H1 (cell line): ENCODE results near the gene PRR16. TPM values are rescaled to one million over a fixed set of nuclear protein-coding genes. Genes with fewer than 3 reads are reported as not detected.
A peak's percentile ranks its signal among the peaks of the same experiment; 100 is the strongest.

Source experiments
- CTCF ChIA-PET: fragments of 300-600 bp; sonication (Branson Sonifier 250); formaldehyde crosslinking; loops from one replicate; lab custom pipeline; 2021; ENCODE audit not compliant: partially characterized antibody; lab: Charles Lee
- POLR2A ChIA-PET: fragments of 300-600 bp; sonication (Branson Sonifier 250); formaldehyde crosslinking; loops from one replicate; lab custom pipeline; 2021; ENCODE audit warnings: inconsistent platforms; ENCODE audit not compliant: partially characterized antibody; lab: Charles Lee
- DNase-seq, 2 experiments: peaks; one replicate each; pipeline versions ENCODE4 v3.0.0 to v3.0.0-alpha.2; 2010 to 2022; ENCODE audit warnings: low spot score in 2 of 2, low read depth in 1 of 2, mixed read lengths in 1 of 2
- FAIRE-seq: peaks from 2 replicates; lab custom pipeline; 2011; peaks lifted over from hg19 to GRCh38; lab: Jason Lieb, UNC
- H2AFZ ChIP-seq: 2 replicates; pipeline ENCODE4 v1.8.1; 2012; ENCODE audit warnings: low read length, inconsistent platforms
- H2AK5ac ChIP-seq: 2 replicates; pipeline ENCODE4 v1.6.1; 2013; ENCODE audit warnings: low read depth, low read length
- H2BK120ac ChIP-seq: replicated peaks from 2 replicates; pipeline ENCODE3; 2013; ENCODE audit warnings: low read depth, low read length, inconsistent platforms
- H2BK12ac ChIP-seq: 2 replicates; pipeline ENCODE4 v1.6.1; 2013; ENCODE audit warnings: low read depth, low read length
- H2BK15ac ChIP-seq: 2 replicates; pipeline ENCODE4 v1.6.1; 2013; ENCODE audit warnings: low read length
- H2BK20ac ChIP-seq: 2 replicates; pipeline ENCODE4 v1.6.1; 2013; ENCODE audit warnings: low read length
- H2BK5ac ChIP-seq: 2 replicates; pipeline ENCODE4 v1.6.1; 2013; ENCODE audit warnings: low read depth, low read length
- H3K14ac ChIP-seq: 2 replicates; pipeline ENCODE4 v1.6.1; 2013; ENCODE audit warnings: inconsistent platforms; ENCODE audit not compliant: insufficient read length
- H3K18ac ChIP-seq: 2 replicates; pipeline ENCODE4 v1.6.1; 2013; ENCODE audit warnings: low read length; ENCODE audit errors: extremely low read depth
- H3K23ac ChIP-seq: 2 replicates; pipeline ENCODE4 v1.6.1; 2013; ENCODE audit warnings: inconsistent platforms; ENCODE audit not compliant: insufficient read length
- H3K23me2 ChIP-seq: 2 replicates; pipeline ENCODE4 v1.6.1; 2013; ENCODE audit warnings: low read depth, low read length
- H3K27ac ChIP-seq: 2 replicates; pipeline ENCODE4 v1.6.1; 2011; ENCODE audit warnings: low read depth, low read length, inconsistent platforms
- H3K27me3 ChIP-seq, 4 experiments: replicated peaks in 1 of 4; 1 replicate in 1 of 4; 2 replicates in 3 of 4; pipeline versions ENCODE4 v1.6.1 to v1.8.1; 2011 to 2013; ENCODE audit warnings: low read length in 3 of 4, mild to moderate bottlenecking in 3 of 4, inconsistent platforms in 2 of 4, mixed read lengths in 2 of 4, moderate library complexity in 1 of 4; ENCODE audit not compliant: control insufficient read depth in 3 of 4, insufficient read depth in 3 of 4; ENCODE audit errors: extremely low read depth in 1 of 4
- H3K36me3 ChIP-seq, 4 experiments: 2 replicates each; pipeline versions ENCODE4 v1.6.1 to v1.8.1; 2011 to 2013; ENCODE audit warnings: mild to moderate bottlenecking in 4 of 4, low read length in 3 of 4, moderate library complexity in 2 of 4, control low read depth in 1 of 4, inconsistent platforms in 1 of 4; ENCODE audit not compliant: insufficient read depth in 4 of 4, control insufficient read depth in 2 of 4
- H3K4ac ChIP-seq: replicated peaks from 2 replicates; pipeline ENCODE3; 2013; ENCODE audit warnings: low read length, low read depth, mixed read lengths, inconsistent platforms; ENCODE audit not compliant: insufficient read length
- H3K4me1 ChIP-seq, 4 experiments: replicated peaks in 1 of 4; 1 replicate in 1 of 4; 2 replicates in 3 of 4; pipeline versions ENCODE4 v1.6.1 to v1.8.1; 2011 to 2013; ENCODE audit warnings: low read length in 3 of 4, inconsistent platforms in 2 of 4, mixed read lengths in 1 of 4; ENCODE audit not compliant: insufficient read depth in 4 of 4, control insufficient read depth in 3 of 4
- H3K4me2 ChIP-seq, 2 experiments: 2 replicates each; pipeline versions ENCODE4 v1.6.1 to v1.8.1; 2011 to 2013; ENCODE audit warnings: low read depth in 2 of 2, low read length in 2 of 2, control low read depth in 1 of 2, inconsistent platforms in 1 of 2, mild to moderate bottlenecking in 1 of 2; ENCODE audit not compliant: insufficient read depth in 1 of 2
- H3K4me3 ChIP-seq, 4 experiments: fragments of 200-600, 300-600 bp in 1 of 4; sonication (generic), shearing (Covaris generic), sonication (Bioruptor Twin) in 1 of 4; 2 replicates each; pipeline versions ENCODE4 v1.5.1 to v1.8.1; 2011 to 2016; ENCODE audit warnings: low read length in 4 of 4, low read depth in 3 of 4, control low read depth in 2 of 4, inconsistent platforms in 2 of 4, mild to moderate bottlenecking in 2 of 4, mixed read lengths in 1 of 4, moderate library complexity in 1 of 4; ENCODE audit not compliant: insufficient read depth in 2 of 4; ENCODE audit errors: extremely low read depth in 1 of 4
- H3K56ac ChIP-seq: replicated peaks from 2 replicates; pipeline ENCODE3; 2013; ENCODE audit warnings: low read depth, mild to moderate bottlenecking, mixed read lengths, low read length, inconsistent platforms; ENCODE audit not compliant: insufficient read length
- H3K79me1 ChIP-seq: 2 replicates; pipeline ENCODE4 v1.6.1; 2013; ENCODE audit warnings: low read depth, low read length, control low read depth
- H3K79me2 ChIP-seq, 2 experiments: 2 replicates each; pipeline versions ENCODE4 v1.6.1 to v1.8.1; 2012 to 2013; ENCODE audit warnings: low read length in 2 of 2, mild to moderate bottlenecking in 2 of 2, inconsistent platforms in 1 of 2; ENCODE audit not compliant: insufficient read depth in 2 of 2, control insufficient read depth in 1 of 2
- H3K9ac ChIP-seq, 4 experiments: replicated peaks in 1 of 4; 1 replicate in 1 of 4; 2 replicates in 3 of 4; pipeline versions ENCODE4 v1.6.1 to v1.8.1; 2011 to 2013; ENCODE audit warnings: low read depth in 3 of 4, low read length in 3 of 4, control low read depth in 2 of 4, mild to moderate bottlenecking in 2 of 4, moderate library complexity in 2 of 4, inconsistent platforms in 1 of 4; ENCODE audit errors: extremely low read depth in 1 of 4
- H3K9me3 ChIP-seq, 2 experiments: 2 replicates each; pipeline versions ENCODE4 v1.6.1 to v1.8.1; 2012 to 2013; ENCODE audit warnings: mild to moderate bottlenecking in 2 of 2, moderate library complexity in 2 of 2, control low read depth in 1 of 2, inconsistent platforms in 1 of 2, low read depth in 1 of 2, low read length in 1 of 2, mixed read lengths in 1 of 2; ENCODE audit not compliant: insufficient read depth in 2 of 2
- H4K20me1 ChIP-seq, 2 experiments: replicated peaks in 1 of 2; 2 replicates each; pipeline versions ENCODE3 to v1.8.1; 2011 to 2013; ENCODE audit warnings: inconsistent platforms in 2 of 2, low read length in 2 of 2, mild to moderate bottlenecking in 1 of 2; ENCODE audit not compliant: insufficient read depth in 2 of 2, control insufficient read depth in 1 of 2
- H4K5ac ChIP-seq: 2 replicates; pipeline ENCODE4 v1.6.1; 2013; ENCODE audit warnings: low read length, low read depth, mixed read lengths, inconsistent platforms; ENCODE audit not compliant: insufficient read length
- H4K8ac ChIP-seq: 2 replicates; pipeline ENCODE4 v1.8.0; 2013; ENCODE audit warnings: mild to moderate bottlenecking, moderate library complexity, low read length, inconsistent platforms; ENCODE audit not compliant: insufficient read depth; ENCODE audit errors: extremely low read depth
- H4K91ac ChIP-seq: replicated peaks from 2 replicates; pipeline ENCODE3; 2013; ENCODE audit warnings: low read length, mixed read lengths, inconsistent platforms; ENCODE audit not compliant: insufficient read length
- BACH1 ChIP-seq: IDR thresholded peaks from 2 replicates; pipeline ENCODE4 v1.6.1; 2012; ENCODE audit warnings: low read length, improper control_type of control experiment
- BRCA1 ChIP-seq: IDR thresholded peaks from 2 replicates; pipeline ENCODE4 v1.6.1; 2012; ENCODE audit warnings: low read depth, low read length, improper control_type of control experiment
- CEBPB ChIP-seq: IDR thresholded peaks from 2 replicates; pipeline ENCODE4 v1.6.1; 2012; ENCODE audit warnings: low read depth, low read length
- RXRA ChIP-seq: IDR thresholded peaks from 2 replicates; pipeline ENCODE4 v1.6.1; 2011; ENCODE audit warnings: low read depth, mild to moderate bottlenecking, low read length, moderate library complexity; ENCODE audit not compliant: insufficient read depth
- WGBS, 2 experiments: shearing (Covaris generic) in 1 of 2; methylation state at CpG; one replicate each; pipeline versions ENCODE4 v1.1.6 to v1.1.7; 2013 to 2015; ENCODE audit warnings: low lambda C conversion rate in 2 of 2, mixed read lengths in 2 of 2, inconsistent platforms in 1 of 2, low coverage in 1 of 2, missing lambda C conversion rate in 1 of 2; ENCODE audit not compliant: insufficient replicate concordance in 2 of 2, insufficient coverage in 1 of 2, insufficient read length in 1 of 2; ENCODE audit errors: extremely low coverage in 1 of 2, missing lambda C conversion rate in 1 of 2; 5-methylcytosine and 5-hydroxymethylcytosine counted together
- polyA plus RNA-seq, 7 experiments: library from polyadenylated mRNA; depleted of rRNA in 3 of 7; stranded (reverse) in 5 of 7; unstranded in 2 of 7; fragments of >200 nt in 5 of 7; fragments of 200-250 nt in 2 of 7; gene quantifications; 1 replicate in 5 of 7; 2 replicates in 1 of 7; 4 replicates in 1 of 7; pipeline versions ENCODE4 v1.2.1 to v1.2.3, GENCODE V29; 2011 to 2013; ENCODE audit warnings: missing spikeins in 2 of 7, mixed read lengths in 2 of 7
- total RNA-seq: library from RNA; stranded (reverse); fragmentation: NEBNext Ultra II Directional; extraction: Animal tissue kit (Norgen Biotek cat#: 25700); gene quantifications from 2 replicates; pipeline ENCODE4 v1.2.1, GENCODE V29; 2021

PRR16 gene
- total and polyA plus RNA-seq, 2 of the 8 experiments (the other 6 are each of a cell fraction or from before 2014, with no cell fraction given), result 0.73 to 1.6 TPM

- ChIA-PET CTCF (interaction anchor here (0.7 to 1.2 kb wide), 8 partner anchors 8 to 81 kb away, joined by 3 to 5 read pairs (median 3); no protein-coding TSS in a partner anchor), POLR2A (no interaction called here)
- H4K8ac ChIP-seq, result no peak overlapping the region
- peak overlapping the region; percentile 35 for H4K91ac ChIP-seq
- no peak overlapping the region for H3K56ac ChIP-seq
- no peaks in the 10 kb centered on the region for H4K20me1 ChIP-seq
- FAIRE-seq (no peak), DNase-seq (no peak)
- H3K4me1 ChIP-seq, result peaks cover 0 to 3% (median 1%) of the 10 kb centered on the region in 4 experiments; a peak in 2 of 7 replicates
- H2AFZ ChIP-seq, result 0 out of 2 replicates have a peak overlapping the region, but pooled peaks have one; percentile 7
- no peaks in the 10 kb centered on the region for H3K23me2 ChIP-seq
- H2BK120ac ChIP-seq, result no peak overlapping the region
- no peaks in the 10 kb centered on the region for H3K9me3 ChIP-seq
- H3K27ac ChIP-seq, result no peak overlapping the region
- no peak overlapping the region for H2BK15ac ChIP-seq
- no peak overlapping the region for H3K14ac ChIP-seq
- H3K4me2 ChIP-seq, result no peak overlapping the region
- H4K5ac ChIP-seq, result no peak overlapping the region
- no peak overlapping the region for H3K23ac ChIP-seq
- H3K4me3 ChIP-seq, result no peak overlapping the region
- H3K36me3 ChIP-seq, result no peaks in the 10 kb centered on the region
- H2BK20ac ChIP-seq, result no peak overlapping the region
- H3K79me1 ChIP-seq, result no peaks in the 10 kb centered on the region
- no peaks in the 10 kb centered on the region for H3K79me2 ChIP-seq
- no peak overlapping the region for H3K18ac ChIP-seq
- H3K27me3 ChIP-seq, result no peaks in the 10 kb centered on the region
- H2BK12ac ChIP-seq, result no peak overlapping the region
- H3K4ac ChIP-seq, result no peak overlapping the region
- no peak overlapping the region for H3K9ac ChIP-seq
- H2AK5ac ChIP-seq, result no peak overlapping the region
- no peak overlapping the region for H2BK5ac ChIP-seq
- 81% methylated on average over 3 of the region's 3 CpGs; no CpG with 5 or more reads in 1 of the 2 experiments for WGBS, 2 experiments
- TF ChIP-seq BACH1, result no peak
- TF ChIP-seq CEBPB, result no peak
- no peak for TF ChIP-seq BRCA1
- TF ChIP-seq RXRA, result no peak
These were observed 69.5 kb downstream of the PRR16 start for GRCh38 chr5:120533581-120533980.
